Osteocyte (in vitro differentiated cells): ENCODE data around the gene RRP1B. TPM values are rescaled to one million over a fixed set of nuclear protein-coding genes. Genes with fewer than 3 reads are reported as not detected.

Source experiments
- DNase-seq: peaks from one replicate; pipeline ENCODE4 v3.0.0; 2021; ENCODE audit warnings: mixed read lengths; ENCODE audit not compliant: unreplicated experiment; ENCODE audit errors: extremely low spot score
- H3K27ac Mint-ChIP-seq: one replicate; pipeline ENCODE4 v1.8.0; 2021; ENCODE audit warnings: mild to moderate bottlenecking, mixed read lengths; ENCODE audit not compliant: unreplicated experiment
- H3K27me3 Mint-ChIP-seq: one replicate; pipeline ENCODE4 v1.8.0; 2021; ENCODE audit warnings: mixed read lengths; ENCODE audit not compliant: unreplicated experiment
- H3K36me3 Mint-ChIP-seq: one replicate; pipeline ENCODE4 v1.8.0; 2021; ENCODE audit warnings: mixed read lengths; ENCODE audit not compliant: unreplicated experiment
- H3K4me1 Mint-ChIP-seq: one replicate; pipeline ENCODE4 v1.8.0; 2021; ENCODE audit warnings: mixed read lengths; ENCODE audit not compliant: unreplicated experiment
- H3K4me3 Mint-ChIP-seq: one replicate; pipeline ENCODE4 v1.8.0; 2021; ENCODE audit warnings: mild to moderate bottlenecking, moderate library complexity, mixed read lengths; ENCODE audit not compliant: unreplicated experiment
- H3K9me3 Mint-ChIP-seq: one replicate; pipeline ENCODE4 v1.8.0; 2021; ENCODE audit warnings: mixed read lengths; ENCODE audit not compliant: unreplicated experiment
- CTCF ChIP-seq: fragments of 200-600 bp; sonication (generic); IDR thresholded peaks from 2 replicates; pipeline ENCODE4 v1.5.0; 2021; ENCODE audit warnings: antibody characterized with exemption, mild to moderate bottlenecking, moderate library complexity
- total RNA-seq: library from RNA; stranded (reverse); gene quantifications from 2 replicates; pipeline ENCODE4 v1.2.1, GENCODE V29; 2021

Gene RRP1B
- total RNA-seq, 1 donor from 2014 or later = 26.0 TPM

- TF ChIP-seq CTCF = no peak
- Mint-ChIP-seq H3K27ac (peak overlapping the region; percentile 95), H3K27me3 (no peaks in the 10 kb centered on the region), H3K9me3 (no peaks in the 10 kb centered on the region), H3K36me3 (peaks cover 4% of the 10 kb centered on the region), H3K4me1 (peaks cover 45% of the 10 kb centered on the region), H3K4me3 (peak overlapping the region; percentile 80)
- no peak for DNase-seq
These were observed 68.8 kb downstream of the RRP1B start for GRCh38 chr21:43728154-43728466.

DNA sequence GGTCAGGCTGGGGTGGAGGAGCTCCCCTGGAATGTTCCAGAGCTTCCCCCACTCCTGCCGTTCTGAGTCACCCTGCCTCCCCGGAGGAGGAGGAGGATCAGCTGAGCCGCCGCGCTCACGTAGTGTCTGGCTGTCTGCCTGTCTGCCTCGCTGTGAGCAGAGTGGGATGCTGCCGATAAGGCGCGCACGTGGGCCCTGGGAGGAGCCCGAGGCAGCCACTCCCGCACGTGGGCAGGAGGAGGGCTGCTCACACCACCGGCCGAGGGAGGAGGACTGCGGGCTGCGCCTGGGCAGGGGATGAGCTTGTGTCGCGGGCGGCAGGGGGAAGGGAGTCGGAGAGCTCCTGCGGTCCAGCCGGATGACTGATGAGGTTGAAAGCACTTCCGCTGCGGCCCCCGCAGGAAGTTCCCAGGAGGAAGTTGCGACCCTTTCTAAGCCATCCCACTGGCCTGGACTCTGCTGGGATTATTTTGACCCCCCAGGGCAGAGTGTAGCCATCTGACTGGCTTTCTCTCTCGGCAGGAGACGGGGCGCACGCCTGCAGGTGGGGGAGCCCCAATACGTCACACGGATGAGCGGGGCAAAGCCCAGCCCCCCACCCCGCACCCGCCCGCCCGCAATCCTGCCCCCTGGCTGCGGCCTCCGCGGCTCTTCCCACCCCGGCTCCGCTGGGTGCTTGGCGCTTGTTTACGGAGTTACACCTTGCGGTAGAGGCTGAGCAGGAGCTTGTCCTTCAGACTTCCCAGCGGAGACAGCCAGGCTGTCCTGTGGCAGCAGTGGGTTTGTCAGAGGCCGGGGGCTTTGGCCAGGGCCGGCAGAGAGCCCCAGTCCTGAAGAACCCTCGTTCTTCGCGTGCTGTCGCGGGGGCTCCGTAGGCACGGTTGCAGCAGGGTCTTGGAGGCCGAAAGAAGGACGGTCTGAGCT is 69.4 kb downstream of the RRP1B start:
- no peaks in the 10 kb centered on the region for H3K9me3 Mint-ChIP-seq
- H3K36me3 Mint-ChIP-seq = peaks cover 3% of the 10 kb centered on the region
- H3K27me3 Mint-ChIP-seq = no peaks in the 10 kb centered on the region
- H3K27ac Mint-ChIP-seq = peak overlapping the region; percentile 95
- peak; percentile 63 for TF ChIP-seq CTCF
- peak; percentile 96 for DNase-seq
- peak overlapping the region; percentile 80 for H3K4me3 Mint-ChIP-seq
- H3K4me1 Mint-ChIP-seq = peaks cover 48% of the 10 kb centered on the region

- Mint-ChIP-seq H3K36me3 (peaks cover 5% of the 10 kb centered on the region), H3K27ac (no peak overlapping the region), H3K4me3 (no peak overlapping the region), H3K27me3 (no peaks in the 10 kb centered on the region), H3K9me3 (no peaks in the 10 kb centered on the region), H3K4me1 (peaks cover 51% of the 10 kb centered on the region)
- TF ChIP-seq CTCF = no peak
- no peak for DNase-seq
These were observed 72.1 kb downstream of the RRP1B start for GRCh38 chr21:43731476-43731875.

DNA sequence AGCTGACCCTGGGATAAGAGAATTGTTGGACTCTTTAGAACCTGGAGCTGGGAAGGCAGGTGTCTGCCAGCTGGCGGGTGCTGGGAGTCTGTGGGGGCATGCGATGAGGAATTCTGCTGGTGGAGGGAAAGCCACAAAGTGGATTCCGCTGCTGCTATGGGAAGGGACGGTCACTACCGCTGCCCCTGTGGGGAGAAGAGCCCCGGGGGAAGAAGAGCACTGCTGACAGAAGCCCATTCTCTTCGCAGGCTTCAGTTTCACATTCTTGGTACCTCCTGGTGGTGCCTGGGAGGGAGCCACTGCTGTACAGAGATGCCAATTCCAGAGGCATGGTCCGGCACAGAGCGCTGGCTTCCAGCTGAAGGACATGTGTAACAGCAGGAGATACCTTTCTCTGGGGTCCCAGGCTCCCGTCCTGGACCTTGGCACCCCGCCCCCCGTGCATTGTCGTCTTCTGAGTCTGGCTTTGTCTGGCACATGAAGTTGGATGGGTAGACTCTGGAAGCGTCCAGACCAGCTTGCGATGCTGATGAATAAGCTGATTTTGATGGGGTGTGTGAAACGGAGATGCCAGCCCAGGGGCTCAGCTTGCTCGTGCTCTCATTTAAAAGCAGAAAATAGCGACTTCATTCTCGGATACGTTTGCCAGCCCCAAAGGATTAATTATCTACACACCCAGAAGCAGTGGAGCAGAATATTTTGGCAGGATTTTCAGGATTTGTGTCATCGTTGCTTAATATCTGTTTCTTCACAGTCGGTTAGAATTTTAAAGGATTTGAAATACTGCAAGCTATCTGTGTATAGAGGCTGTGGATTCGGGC is 72.7 kb downstream of the RRP1B start:
- no peak for DNase-seq
- Mint-ChIP-seq H3K4me3 (no peak overlapping the region), H3K4me1 (peaks cover 45% of the 10 kb centered on the region), H3K9me3 (no peaks in the 10 kb centered on the region), H3K27me3 (no peaks in the 10 kb centered on the region), H3K36me3 (peaks cover 6% of the 10 kb centered on the region), H3K27ac (no peak overlapping the region)
- no peak for TF ChIP-seq CTCF

- no peaks in the 10 kb centered on the region for H3K9me3 Mint-ChIP-seq
- DNase-seq = no peak
- H3K27me3 Mint-ChIP-seq = no peaks in the 10 kb centered on the region
- H3K36me3 Mint-ChIP-seq = peaks cover 6% of the 10 kb centered on the region
- H3K4me3 Mint-ChIP-seq = no peak overlapping the region
- H3K4me1 Mint-ChIP-seq = peaks cover 36% of the 10 kb centered on the region
- TF ChIP-seq CTCF = no peak
- H3K27ac Mint-ChIP-seq = no peak overlapping the region
These were observed 73.7 kb downstream of the RRP1B start for GRCh38 chr21:43733060-43733459.
